HuH-7.5 (cell line): ENCODE measurements around the gene DIPK1B.
"Not testable (repeated sequence)": the region's sequence is repeated elsewhere in the genome, so short reads cannot be mapped to it uniquely, and the experiment has no call there.

Experiments
- DNase-seq: peaks from one replicate; pipeline ENCODE4 v3.0.0; 2011; ENCODE audit warnings: low spot score

Gene DIPK1B

DNA sequence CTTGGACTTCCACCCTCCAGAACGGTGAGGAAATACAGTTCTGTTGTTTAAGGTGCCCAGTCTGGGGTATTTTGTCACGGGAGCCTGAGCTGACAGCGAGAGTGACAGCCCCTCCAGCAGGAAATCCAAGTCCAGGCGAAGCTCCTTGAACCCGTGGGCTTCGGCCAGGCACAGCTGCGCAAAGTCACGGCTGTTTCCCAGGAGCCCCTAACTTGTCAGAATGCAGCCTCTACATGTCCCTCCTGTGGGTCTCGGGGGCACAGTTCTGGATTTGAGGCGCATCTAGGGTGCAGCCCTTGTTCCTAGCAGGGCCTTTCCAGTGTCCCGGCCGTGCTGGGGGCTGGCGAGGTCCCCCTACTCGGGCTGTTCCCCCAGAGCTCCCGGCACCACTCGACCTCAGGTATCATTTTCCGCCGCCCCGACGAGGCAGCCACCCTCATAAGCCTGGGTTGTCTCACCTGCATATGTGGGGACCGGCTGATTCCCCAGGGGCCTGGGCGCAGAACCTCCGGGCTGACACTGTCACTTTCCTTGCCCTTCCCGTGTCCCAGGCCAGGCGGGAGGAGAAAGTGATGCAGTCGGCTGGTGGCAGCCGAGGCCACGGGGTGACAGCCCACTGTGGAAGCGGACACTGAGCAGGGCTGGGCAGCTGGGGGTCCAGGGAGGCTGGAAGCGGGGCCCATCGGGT, 41.1 kb downstream of the DIPK1B start:
- DNase-seq: no peak

DNA sequence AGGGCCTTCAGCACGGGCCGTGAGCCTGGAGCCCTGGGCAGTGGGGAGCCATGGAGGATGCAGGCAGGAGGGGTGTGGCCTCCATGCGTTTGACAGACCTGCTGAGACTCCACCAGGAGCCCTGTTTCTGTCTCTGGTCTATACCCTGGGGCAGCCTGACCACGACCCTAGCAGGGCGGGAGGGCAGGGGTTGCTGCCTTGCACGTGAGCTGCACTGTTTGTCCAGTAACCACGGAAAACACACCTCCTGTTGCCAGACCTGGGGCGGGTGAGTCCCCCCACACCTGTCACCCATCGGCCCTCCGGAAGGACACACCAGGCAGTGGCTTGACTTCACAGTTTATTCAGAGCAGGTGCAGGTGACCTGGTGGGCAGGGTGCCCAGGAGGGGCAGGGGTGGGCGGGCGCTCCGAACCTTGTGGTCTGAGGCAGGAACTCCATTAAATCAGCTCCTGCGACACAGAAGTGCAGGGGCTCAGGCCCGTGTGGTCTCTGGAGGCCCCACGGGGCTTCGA, 41.7 kb downstream of the DIPK1B start:
- no peak for DNase-seq

DNA sequence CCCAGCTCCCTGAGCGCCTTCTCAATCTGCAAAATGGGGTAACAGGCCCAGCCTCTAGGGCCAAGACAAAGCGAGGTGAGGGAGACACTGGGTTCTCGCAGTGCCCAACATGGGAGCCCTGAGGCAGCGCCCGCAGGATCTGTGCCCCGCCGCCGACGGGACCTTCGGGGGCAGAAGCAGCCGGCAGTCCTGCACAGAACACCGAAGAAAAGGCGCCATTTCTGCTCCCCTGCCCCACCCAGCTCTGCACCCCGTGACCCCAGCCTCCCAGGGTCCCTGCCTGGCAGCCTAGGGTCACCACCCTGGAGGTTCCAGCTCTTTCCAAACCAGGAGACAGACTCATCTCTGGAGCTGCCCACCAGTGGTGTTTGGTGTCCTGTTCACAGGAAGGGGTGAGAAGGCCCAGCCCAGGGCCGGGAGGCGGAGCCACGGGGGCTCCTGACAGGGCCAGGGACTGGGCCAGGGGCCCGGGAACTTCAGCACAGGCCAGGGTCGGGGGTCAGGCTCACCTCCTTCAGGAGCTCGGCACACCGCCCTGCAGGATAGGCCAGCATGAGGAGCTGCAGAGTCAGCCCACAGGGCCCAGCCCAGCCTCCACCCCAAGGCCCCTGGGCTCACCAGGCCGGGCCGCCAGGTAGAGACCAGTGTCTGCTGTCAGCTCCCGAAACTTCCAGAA, 42.4 kb downstream of the DIPK1B start:
- DNase-seq: no peak

DNA sequence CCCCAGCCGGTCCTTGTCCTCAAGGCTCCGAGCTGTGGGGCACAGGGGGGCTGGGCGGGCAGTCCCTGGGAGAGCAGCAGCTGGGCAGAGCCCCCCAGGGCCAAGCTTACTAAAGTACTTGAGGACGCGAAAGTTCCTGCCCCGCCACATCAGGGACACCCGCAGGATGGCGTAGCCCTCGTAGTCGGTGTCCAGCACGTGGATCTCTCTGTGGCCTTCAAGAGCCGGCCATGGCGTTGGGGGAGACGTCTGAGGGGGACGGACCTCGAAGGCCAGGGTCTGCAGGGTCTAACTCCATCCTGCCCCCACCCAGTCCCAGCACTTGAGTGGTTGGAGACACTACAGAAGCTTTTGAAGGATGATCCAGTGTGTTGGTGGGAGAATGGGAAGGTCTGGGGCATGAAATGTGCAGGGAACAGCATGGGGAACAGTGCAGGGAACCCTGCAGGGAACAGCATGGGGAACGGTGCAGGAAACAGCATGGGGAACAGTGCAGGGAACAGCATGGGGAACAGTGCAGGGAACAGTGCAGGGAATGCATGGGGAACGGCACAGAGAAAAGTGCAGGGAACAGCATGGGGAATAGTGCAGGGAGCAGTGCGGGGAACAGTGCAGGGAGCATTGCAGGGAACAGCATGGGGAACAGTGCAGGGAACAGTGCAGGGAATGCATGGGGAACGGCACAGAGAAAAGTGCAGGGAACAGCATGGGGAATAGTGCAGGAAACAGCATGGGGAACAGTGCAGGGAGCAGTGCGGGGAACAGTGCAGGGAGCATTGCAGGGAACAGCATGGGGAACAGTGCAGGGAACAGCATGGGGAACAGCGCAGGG, 43.1 kb downstream of the DIPK1B start:
- DNase-seq: not testable (repeated sequence)

DNA sequence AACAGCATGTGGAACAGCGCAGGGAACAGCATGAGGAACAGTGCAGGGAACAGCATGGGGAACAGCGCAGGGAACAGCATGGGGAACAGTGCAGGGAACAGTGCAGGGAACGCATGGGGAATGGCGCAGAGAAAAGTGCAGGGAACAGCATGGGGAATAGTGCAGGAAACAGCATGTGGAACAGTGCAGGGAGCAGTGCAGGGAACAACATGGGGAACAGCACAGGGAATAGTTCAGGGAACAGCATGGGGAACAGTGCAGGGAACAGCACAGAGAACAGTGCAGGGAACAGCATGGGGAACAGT, 43.7 kb downstream of the DIPK1B start:
- no peak for DNase-seq

DNA sequence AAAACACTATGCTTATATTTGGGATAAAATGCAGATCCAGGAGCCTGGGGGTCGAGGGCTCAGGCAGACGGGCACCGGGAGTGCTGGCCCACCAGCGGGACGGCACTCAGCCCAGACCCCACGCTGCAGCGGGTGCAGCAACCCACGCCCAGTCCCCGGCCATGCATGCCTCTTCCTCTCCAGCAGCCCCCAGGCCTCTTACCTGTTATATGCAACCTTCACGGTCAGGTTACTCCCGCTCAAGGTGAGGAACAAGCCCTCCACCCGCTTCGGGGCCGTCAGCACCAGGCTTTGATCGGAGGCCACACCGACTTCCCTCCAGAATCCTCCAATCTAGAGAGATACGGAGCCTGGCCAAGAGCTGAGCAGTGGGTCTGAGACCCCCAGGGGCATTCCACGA, 44.5 kb downstream of the DIPK1B start:
- DNase-seq: no peak

DNA sequence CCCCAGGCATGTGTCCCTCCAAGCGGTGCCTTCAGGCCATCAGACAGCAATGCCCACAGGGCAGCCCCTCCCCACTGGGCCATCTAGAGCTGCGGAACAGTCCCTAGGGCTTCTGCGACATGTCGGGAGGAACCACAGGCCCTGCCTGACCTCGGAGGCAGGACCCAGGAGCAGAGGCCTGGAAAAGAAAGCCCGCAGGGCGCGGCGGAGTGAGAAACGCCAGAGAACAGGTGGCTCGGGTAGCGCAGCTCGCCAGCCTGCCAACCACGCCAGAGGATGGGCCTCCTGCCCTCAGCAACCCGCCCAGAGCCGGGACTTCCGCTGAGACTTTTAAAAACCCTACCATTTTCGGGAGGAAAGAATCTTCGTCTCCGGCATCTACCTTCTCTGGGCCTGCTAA, 45.0 kb downstream of the DIPK1B start:
- DNase-seq: no peak

DNA sequence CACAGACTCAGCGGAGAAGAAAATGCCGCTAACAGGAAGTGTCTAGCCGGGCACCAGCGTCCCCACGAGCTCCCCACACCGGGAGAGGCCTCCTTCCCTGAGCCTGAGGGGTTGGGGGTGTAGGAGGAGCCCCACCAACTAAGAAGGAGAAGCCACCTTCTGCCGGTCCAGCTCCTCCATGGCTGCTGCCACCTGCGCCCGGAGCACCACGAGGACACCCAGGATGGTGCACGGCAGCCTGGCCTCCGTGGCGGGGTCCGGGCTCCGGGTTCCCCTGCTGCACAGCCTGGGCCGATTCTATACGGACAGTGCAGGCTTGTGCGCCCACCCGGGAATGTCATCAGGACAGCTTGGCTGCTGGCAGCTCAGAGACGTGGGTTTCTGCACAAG, 45.4 kb downstream of the DIPK1B start:
- DNase-seq: no peak

DNA sequence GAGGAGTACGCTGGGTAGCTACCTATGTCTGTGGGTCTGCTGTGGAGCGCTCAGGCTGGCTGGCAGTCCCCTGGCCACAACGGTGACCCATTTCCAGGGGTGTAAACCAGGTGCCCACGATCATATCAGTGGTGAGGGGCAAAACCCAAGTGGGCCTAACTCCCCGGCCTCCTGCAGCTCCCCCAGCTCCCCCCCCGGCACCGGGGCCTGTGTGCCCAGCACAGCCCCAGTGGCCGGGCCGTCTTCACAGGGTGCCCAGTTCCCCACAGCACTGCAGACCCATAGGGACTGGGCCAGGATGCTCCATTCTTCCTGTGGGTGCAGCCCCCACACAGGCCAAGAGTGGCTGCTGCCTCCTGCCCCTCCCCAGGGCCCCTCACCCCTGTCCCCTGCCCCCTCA, 46.6 kb downstream of the DIPK1B start:
- no peak for DNase-seq

DNA sequence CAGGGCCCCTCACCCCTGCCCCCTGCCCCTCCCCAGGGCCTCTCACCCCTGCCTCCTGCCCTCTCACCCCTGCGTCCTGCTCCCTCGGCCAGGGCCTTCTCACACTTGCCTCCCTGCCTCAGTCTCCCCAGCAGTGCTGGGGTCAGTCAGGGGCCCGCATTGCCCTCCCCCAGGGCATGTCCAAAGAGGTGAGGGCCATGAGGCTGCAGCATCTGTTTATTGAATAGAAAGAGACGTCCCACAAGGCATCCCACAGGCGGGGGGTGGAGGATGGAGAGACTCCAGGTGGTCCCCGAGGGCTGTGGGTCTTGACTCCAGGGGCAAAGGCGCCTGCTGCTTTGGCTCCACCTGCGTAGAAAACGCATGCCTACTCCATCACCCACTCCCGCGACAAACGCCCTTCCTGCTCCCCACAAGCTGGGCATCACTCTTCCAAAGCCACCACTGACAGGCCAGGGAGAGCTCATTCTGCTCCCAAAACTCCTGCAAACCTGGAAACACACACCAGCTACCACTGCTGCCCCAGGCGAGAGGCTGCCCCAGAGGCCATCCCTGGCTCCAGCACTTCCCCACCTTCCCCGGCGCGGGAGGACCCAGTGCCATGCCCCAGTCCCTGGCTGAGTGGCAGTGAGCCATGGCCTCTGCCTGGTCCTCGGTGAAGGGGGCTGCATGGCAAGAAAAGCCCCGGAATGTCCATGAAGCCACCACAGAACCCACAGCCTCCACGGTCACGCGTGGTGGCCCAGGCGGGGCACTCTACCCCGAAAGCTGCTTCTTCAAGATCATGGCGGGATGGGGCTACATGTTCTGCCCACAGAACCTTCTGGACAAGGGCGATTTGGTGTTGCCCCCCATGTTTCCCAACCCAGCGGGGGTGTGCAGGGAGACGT, 47.3 kb downstream of the DIPK1B start:
- DNase-seq: no peak

DNA sequence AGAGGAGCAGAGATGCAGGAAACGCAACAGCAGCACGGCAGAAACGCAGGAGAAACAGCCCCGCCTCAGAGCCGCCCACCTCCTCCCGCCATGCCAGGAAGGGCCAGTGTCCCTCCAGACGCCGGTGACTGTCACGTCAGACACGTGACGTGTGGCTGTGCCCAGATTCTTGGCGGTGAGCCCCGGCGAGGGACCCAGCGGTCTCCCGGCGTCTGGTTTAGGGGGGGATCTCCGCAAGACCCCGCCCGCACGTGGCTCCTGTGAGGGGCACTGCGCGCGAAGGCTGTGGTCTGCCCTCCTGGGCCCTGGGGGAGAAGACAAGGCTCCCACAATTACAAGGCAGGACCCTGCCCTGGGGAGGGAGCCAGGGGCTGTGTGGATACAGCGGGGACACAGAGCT, 48.1 kb downstream of the DIPK1B start:
- DNase-seq: no peak

DNA sequence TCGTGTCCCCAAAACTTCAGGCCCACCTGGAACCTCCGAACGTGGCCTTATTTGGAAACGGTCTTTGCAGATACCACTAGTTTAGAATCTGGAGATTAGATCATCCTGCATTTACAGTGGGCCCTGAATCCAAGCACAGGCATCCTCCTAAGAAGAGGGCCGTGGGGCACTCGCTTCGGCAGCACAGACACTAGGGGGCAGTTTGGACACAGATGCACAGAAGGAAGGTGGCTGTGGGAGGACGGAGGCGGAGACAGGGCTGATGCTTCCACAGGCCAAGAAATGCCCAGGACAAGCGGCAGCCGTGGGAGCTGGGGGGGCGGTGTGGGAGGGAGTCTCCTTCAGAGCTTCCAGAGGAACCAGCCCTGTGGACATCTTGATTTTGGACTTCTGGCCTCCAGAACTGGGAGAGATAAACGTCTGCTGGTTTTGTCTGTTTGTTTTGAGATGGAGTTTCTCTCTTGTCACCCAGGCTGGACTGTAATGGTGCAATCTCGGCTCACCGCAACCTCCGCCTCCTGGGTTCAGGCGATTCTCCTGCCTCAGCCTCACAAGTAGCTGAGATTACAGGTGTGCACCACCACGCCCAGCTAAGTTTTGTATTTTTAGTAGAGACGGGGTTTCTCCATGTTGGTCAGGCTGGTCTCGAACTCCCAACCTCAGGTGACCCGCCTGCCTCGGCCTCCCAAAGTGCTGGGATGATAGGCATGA, 48.6 kb downstream of the DIPK1B start:
- peak; percentile 83 for DNase-seq

DNA sequence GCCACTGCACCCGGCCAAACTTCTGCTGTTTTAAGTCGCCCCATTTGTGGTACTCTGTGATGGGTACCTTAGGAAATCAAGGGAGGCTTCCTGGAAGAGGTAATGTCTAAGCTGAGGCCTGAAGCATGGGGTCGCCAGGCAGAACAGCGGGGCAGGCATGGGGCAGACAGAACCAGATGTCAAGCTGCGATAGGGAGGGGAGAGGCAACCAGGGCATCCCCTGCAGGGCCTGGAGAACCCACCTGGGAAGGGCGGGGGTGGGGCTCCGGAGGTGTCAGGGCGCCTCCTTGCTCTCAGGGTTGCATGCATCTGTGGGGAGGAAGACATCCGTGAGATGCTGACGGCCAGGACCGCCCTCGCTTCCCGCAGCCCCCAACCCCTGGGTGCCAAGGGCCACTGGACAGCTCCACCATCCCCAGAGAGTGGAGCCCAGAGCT, 49.2 kb downstream of the DIPK1B start:
- DNase-seq: no peak

DNA sequence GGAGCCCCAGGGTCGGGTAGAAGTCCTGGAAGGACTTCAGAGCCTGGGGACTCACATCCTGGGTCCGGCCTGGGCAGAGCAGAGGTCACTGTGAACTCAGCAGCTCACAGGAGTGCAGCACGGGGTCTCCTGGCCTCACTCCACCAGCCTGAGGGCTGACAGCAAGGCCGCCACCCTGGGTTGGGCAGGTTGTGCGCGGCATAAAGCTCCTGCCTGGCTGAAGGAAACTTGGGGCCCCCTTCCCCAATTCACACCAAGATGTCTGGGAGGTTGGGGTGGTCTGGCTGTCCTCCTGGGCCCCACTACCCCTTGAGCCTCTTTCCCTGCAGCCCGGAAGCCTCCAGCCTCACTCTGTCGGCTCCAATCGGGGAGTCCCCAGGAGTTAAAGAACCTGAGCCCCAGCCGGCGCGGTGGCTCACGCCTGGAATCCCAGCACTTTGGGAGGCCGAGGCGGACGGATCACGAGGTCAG, 49.9 kb downstream of the DIPK1B start:
- no peak for DNase-seq

DNA sequence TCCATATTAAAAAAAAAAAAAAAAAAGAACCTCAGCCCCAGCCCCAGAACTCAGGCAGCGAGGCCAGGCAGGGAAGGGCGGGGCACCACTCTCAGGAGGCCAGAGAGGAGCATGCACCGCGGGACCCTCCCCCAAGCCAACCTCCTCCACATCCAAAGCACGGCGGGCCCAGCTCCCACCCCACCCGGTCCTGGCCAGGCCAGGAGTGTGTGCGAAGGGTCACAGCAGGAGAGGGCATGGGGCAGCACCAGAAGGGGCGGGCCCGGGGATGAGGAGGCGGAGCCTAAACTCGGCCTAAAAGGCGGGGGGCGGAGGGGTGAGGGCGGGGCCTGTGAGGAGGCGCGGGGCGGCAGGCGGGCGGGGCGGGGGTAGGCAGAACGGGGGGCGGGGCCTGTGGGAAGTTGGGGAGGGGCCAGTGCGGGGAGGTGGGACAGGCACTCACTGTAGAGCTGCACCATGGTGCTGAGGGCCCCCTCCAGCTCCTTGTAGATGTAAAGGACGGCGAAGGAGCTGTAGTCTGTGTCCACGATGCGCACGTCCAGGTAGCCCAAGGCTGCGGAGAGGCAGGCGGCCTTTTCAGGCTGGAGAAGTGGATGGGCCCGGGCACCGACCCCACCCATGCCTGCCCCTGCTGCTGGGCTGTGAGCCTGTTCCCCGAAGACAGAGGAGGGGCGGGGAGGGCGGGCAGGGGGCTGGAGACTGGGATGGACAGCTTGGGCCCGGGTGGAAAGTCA, 50.7 kb downstream of the DIPK1B start:
- peak; percentile 84 for DNase-seq

DNA sequence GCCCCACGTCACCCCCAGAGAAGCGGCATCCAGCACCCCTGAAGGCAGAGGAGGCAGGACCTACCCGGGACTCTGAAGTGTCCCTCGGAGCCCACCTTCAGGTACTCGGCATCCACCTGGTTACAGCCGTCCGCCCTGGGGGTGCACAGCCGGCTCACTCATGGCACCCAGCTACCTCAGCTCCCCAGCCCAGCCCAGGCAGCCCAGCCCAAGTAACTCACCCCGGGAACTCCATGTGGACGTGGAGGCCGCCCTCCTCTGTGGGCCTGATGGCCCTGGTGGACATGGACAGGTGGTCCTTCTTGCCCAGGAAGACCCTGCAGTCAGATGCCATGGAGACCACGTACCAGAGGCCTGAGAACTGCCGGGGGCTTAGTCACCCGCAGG, 51.3 kb downstream of the DIPK1B start:
- DNase-seq: no peak

DNA sequence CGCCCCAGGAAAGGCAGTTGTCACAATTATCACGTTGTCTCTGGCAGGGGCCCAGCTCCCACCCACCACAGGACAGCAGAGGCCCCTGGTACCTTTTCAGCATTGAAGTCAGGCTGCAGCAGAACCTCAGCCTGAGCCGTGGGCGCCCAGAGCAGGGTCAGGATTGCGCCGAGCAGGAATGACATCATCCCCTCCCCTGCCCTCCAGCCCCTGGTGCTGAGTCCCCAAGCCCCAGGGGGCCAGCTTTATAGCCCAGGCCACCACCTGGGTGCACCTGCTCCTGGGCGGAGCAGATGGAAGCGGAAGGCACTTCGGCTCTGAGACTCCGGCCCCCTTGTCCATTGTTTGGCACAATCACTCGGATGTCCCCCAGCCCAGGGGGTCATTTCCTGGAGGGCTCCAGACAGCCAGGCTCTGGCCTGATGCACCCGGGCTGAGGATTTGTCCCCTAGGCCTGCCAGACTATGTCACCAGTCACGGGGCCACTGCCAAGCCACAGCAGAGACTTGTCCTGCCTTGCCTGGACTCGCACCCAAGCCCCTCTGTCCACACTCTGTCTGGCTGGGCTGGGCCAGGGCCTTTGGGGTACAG, 52.0 kb downstream of the DIPK1B start, which contains the start of gene LCN15:
LCN15 (minus strand) TSS at position 218 of the 591 bp plus-strand sequence; CDS start at position 188, 30 bp downstream.
- DNase-seq: no peak

DNA sequence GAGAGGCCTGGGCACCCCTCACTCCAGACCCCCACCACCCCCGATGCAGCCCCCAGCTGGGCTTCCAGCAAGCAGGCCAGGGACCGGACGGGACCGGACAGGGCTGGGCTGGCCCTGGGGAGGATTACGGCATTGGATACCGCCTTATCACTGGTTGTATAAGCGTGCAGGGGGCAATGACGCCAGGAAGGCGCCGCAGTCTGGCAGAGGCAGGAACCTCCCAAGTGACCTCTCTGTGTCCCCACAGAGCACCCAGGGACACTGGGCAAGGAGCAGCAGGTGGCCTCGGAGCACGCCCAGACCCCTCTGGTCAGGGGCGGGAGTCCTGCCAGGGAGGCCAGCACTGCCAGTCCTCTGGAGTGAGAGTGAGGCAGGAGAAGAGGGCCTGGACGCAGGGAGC, 52.7 kb downstream of the DIPK1B start:
- no peak for DNase-seq

DNA sequence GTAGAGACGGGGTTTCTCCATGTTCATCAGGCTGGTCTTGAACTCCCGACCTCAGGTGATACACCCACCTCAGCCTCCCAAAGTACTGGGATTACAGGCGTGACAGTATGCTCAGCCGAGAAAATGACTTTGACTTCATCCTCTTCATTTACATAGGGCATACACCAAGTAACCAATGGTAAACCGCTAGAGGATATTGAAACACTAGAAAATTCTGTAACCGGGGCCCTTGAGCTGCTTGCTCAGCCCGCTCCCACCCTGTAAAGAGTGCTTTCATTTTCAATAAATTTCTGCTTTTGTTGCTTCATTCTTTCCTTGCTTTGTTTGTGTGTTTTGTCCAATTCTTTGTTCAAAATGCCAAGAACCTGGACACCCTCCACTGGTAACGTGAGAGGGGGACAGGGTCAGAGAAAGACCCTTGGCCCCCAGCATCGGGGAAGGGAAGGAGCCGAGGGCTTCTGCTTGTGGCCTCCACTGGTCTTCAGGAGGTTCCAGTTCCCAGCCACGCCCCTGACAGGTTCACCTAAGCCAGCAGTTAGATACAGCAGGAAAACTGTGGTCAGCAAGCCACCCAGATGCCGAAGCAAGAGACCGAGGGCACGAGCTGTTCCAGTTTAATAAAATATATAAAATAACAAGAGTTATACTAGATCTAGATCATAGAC, 53.5 kb downstream of the DIPK1B start:
- not testable (repeated sequence) for DNase-seq
